GM20000 (cell line): ENCODE data around the gene ELFN2.

Experiments
- DNase-seq: peaks from one replicate; pipeline ENCODE4 v3.0.0; 2012; ENCODE audit warnings: low spot score
- CTCF ChIP-seq: IDR thresholded peaks from 2 replicates; pipeline ENCODE4 v1.5.1; 2012; ENCODE audit warnings: mild to moderate bottlenecking, control low read depth; ENCODE audit errors: extremely low read depth, missing control alignments

Gene ELFN2

DNA sequence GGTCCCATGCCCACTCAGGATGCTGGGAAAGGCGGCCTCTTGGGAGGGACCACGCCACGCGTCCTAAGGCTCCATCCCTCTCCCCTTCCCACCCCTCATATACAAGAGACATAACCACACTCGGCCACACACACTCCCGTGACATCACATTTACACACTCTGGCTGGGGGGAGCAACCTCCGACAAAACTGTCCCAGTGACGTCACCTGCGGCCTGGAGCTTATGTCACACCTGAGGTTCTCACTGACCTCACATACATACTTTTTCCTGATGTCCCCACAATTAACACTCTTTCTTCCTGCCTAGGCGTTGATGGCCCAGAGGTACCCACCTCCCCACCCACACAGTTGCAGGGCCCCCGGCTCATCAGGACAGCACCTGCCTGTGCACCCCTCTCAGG is 1.9 kb downstream of the ELFN2 start:
- no peak for DNase-seq
- TF ChIP-seq CTCF, result no peak

DNA sequence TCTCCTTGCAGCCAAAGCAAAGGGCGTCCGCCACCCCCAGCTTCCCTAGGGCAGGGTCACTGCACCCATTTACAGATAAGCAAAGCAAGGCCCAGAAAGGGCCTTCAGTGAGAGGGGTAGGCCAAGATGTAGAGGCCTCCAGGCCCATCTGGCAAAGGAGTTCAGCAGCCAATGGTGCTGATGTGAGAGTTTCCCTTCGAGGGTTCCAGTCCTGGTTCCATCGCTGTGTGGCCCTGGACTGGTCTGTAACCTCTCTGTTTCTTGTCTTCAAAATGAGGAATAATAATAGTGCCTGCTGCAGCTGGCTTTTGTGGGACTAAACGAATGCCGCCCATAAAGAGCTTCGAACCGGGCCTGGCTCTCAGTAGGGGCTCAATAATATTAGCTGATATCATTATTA is 4.0 kb downstream of the ELFN2 start:
- TF ChIP-seq CTCF, result no peak
- no peak for DNase-seq

GRCh38 chr22:37421468-37421877 is 5.8 kb downstream of the ELFN2 start:
- no peak for DNase-seq
- TF ChIP-seq CTCF, result no peak

DNA sequence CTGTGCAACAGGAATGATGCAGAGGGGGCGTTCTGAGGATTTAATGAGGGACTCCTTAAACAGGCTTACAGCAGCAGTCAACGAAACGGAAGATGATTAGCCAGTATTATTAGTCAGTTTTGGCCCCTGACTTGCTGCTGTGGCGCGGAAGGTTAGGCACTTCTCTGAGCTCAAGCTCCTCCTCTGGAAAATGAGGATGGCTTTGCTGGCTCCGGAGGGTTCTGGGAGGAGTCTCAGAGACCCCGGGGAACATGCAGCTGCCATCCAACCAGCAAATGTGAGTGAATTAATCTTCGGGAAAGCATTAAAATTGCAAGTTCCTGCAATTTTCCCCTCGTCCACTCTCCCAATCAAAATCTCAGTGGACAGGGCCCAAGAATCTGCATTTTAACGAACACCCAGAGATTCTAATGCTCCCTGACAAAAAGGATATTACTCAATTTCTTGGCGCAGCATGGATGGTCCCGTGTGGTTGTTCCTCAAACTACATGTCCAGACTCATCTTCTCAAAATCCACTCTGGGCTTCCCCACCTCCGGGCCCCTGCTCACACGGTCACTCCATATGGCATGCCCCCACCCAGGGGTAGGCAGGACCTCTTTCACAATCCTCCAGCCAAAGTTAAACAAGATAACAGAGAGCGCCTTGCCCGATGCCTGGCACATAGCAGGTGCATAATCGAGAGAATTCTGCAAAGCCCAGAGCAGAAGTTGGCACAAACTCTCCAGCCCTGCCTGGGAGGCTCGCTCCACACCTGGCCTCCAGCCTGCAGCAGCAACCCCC is 6.4 kb downstream of the ELFN2 start:
- TF ChIP-seq CTCF, result no peak
- no peak for DNase-seq

DNA sequence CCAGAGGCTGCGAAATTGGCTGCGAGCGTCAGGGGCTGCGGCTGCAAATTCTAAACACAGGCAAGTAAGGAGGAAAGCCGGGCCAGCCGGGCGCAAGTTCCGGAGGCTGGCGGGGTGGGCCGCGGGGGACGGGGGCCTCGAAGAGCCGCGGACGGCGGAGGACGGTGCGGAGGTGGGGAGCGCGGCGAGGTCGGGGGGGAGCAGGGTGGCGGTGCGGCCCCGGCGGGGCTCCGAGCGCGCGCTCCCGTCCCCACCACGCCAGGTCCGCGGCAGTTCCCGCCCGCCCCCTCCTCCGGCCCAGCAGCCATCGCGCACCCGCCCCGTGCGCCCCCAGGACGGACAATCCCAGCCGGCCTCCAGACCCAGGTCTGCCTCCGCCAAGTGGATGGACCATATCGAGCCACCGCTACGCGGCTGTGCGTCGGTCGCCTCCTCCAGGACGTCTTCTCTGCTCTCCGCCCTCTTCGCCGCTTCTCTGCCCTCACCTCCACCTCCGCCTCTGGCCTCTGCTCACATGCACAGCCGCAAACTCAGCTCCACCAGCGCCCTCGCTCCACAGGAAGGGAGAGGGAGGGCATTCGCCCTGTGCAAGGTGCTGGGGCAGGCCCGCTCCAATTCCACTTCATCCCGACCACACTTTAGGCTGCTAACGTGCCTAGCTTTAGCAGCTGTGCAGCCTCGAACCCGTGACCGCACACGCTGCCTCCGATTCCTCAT is 7.2 kb downstream of the ELFN2 start:
- DNase-seq, result no peak
- TF ChIP-seq CTCF, result no peak

DNA sequence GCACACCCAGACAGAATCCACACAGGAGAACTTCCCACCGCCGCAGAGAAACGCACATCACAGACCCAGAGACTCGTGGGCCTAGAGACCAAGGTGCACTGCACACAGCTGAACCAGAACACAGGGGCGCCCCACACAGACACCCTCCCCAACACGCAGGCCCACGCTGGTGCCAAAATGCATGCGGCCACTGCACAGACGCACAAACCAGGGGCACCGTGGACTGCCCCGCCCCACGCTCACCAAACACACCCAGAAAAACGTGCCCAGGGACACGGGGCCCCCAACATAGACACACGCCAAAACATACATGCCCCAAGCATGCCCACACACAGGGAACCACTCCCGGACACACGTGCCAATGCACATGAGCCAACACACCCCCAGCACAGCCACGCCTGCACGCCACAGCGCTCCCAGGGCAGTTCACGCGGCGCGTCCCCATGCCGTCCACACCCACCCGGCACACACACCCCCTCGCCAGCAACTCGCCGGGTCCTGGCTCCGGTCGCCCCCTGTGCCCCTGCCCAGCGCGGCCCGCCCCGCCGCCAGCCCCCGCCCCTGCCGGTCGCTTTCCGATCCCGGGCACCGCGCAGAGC is 7.8 kb downstream of the ELFN2 start:
- no peak for TF ChIP-seq CTCF
- DNase-seq, result no peak

GRCh38 chr22:37418627-37419369 is 8.5 kb downstream of the ELFN2 start:
- no peak for TF ChIP-seq CTCF
- no peak for DNase-seq
